CD4-positive, alpha-beta T cell treated with Interleukin-21 for 1 hour (primary cell): ENCODE data around the gene CACNA2D3.

Experiments used
- DNase-seq: peaks from one replicate; pipeline ENCODE4 v3.0.0-alpha.2; 2020

Gene CACNA2D3

GRCh38 chr3:54171951-54172350 lies 49.6 kb downstream of the CACNA2D3 start:
- no peak for DNase-seq

GRCh38 chr3:54173371-54173770 lies 51.0 kb downstream of the CACNA2D3 start:
- no peak for DNase-seq

- no peak for DNase-seq
Measured at GRCh38 chr3:54176106-54176505, 53.8 kb downstream of the CACNA2D3 start.

DNA sequence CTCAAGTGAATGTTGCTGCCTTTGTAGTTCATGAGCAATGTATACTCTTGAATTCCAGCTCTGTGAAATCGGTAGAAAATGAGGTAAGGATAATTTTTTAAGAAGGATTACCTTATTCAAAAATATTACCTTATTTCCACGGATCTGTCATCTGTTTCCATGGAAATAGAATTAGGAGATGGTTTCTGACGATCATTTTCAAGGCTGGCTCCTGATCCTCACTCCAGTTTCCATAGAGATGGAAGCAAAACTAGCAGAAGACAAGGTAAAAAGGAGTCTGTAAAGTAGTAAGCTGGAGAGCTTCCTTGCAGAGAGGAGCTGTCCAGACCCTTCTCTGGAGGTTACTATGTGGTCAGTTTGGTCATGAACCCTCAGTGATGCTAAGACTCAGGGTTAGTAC lies 55.5 kb downstream of the CACNA2D3 start:
- DNase-seq: no peak

DNA sequence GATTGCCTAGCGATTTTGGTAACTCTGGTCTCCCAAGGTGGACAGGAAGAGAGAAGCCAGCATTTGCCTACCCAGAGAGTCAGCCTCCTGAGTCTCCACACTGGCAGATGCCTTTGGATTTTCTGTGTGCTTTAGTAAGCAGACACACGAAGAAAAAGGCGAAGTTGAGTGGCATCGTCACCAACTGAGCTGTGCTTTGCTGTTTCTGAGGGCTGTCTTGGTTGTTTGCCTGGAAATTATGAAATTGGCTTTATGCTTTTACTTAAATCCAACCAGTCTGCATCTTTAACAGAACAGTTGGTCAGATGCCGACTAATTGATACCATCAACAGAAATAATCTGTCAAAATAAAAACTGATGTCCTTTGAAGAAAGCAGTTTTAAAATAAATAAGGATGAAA lies 56.0 kb downstream of the CACNA2D3 start:
- no peak for DNase-seq

GRCh38 chr3:54180921-54181320 lies 58.6 kb downstream of the CACNA2D3 start:
- no peak for DNase-seq

DNA sequence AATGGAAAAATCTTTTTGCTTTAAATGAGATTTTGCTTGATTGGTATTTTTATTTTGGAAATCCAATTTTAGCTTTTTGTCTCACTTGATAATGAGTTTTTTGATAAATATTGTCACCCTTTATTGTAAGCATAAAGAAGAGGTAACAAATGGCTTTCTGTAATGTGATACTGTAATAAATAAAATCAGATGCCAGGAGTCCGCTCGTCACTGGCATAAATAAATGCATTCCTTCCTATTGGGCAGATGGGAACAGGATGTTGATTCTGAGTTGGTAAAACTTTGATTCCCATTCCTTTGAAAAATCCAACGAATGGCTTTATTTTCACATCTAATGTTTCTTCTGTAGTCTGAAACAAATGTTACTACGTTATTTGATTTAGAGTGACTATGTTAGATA lies 59.9 kb downstream of the CACNA2D3 start:
- no peak for DNase-seq

- no peak for DNase-seq
Measured at GRCh38 chr3:54185740-54186139, 63.4 kb downstream of the CACNA2D3 start.

DNA sequence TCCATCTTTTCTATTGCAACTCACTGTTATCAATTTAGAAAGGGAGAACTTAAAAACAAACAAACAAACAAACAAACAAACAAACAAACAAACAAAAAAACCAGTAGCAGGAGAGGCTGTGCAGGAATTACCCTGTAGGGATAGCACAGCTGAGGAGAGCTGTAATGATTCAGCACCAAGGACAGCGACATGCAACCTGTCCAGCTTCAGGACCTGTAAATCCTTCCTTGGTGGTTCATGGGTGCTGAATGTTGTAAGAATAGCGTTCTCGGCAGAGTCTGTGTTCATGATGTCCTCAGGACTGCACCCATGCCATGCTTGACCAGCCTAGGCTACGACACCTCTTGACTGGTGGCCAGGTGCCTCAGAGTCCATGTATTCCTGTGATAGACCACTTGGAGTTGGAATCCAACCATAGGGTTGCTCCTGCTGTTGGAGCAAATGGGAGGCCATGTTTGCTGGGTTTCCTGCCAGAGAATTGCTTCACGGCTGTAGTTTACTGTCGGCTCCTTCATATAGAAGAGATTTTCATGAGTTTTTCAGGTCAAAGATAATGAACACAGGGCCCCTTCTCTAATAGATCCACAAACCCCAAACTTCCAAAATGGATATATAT lies 65.9 kb downstream of the CACNA2D3 start:
- no peak for DNase-seq

DNA sequence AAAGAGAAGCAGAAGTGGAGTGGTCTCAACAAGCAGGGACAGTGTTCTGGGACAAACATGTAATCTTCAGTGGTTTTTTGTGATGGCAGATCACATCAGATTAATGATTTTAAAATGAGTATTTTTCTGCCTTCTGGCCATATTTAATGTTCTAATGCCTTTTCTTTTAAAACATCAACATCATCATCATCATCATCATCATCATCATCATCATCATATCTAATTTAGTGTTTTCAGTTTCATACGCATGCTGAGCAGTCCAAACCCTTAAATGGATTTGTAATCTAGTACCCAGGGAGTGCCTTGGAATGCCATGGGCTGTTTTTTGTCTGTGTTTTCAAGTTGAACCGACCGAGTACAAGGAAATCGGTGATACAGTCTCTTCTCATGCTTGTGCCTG lies 68.9 kb downstream of the CACNA2D3 start:
- DNase-seq: no peak

GRCh38 chr3:54192026-54192425 lies 69.7 kb downstream of the CACNA2D3 start:
- no peak for DNase-seq

GRCh38 chr3:54193093-54193492 lies 70.7 kb downstream of the CACNA2D3 start:
- no peak for DNase-seq

DNA sequence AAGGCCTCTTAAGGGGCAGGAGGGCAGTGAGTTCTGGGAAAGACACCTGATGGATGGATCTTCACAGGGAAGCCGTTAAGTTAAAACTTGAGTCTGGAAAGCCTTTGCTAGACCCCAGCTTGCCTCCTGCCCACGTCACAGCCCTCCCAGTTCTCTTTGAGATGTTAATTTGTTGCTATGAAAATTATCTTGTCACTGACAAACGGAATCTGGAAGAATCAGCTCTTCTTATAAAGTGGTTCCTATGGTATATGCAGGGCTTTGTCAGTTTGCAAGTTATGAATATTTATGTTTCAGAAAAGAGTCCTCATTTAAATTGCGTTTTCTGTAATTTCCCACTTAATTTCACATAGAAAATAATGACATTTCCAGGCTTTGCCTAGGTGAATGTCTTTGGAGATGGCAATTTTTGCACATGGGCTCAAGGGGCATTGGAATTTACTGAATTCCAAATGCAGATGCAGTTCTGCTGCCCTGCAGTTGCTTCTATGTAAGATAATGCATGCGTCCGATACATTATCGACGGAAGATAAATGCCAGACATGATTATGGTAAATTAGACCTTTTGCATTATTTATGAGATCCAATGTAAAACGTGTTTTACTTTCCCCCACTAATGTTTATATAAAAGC lies 74.1 kb downstream of the CACNA2D3 start:
- no peak for DNase-seq

- DNase-seq: no peak
Measured at GRCh38 chr3:54197509-54197908, 75.2 kb downstream of the CACNA2D3 start.

DNA sequence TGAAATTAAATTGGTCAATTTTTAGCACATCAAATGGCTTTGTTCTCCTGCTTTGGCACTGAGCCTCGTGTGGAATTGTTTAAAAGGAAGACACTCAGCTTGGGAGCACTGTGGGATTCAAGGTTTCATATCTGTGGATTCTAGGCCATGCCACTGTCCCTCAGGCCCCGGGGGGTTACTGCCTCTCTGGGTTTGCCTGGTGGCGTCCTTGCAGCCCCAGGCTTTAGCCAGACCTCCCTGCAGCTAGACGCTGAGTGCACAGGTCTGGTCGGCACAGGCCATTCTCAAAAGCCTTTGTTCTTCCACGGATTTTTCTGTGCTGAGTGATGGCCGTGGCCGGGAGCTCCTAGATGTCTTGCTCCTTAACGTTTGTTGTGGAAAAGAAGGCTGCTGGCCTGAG lies 76.2 kb downstream of the CACNA2D3 start:
- no peak for DNase-seq

DNA sequence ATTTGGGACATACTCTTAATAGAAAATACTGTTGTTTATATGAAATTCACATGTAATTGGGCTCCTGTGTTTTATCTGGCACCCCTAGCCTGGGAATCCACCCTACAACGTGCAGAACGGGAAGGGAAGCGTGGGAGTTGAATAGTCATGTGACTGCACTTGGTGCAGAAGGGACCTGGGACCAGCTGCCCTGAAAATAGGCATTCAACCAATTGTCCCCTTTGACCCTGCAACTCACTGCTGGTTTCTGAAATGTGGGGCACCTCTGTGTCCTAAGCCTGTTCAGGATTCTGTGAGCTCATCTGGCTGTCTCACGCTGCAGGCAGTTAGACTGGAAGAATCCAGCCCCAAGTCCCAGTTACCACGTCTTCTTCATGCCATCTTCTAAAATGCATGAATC lies 79.7 kb downstream of the CACNA2D3 start:
- DNase-seq: no peak

DNA sequence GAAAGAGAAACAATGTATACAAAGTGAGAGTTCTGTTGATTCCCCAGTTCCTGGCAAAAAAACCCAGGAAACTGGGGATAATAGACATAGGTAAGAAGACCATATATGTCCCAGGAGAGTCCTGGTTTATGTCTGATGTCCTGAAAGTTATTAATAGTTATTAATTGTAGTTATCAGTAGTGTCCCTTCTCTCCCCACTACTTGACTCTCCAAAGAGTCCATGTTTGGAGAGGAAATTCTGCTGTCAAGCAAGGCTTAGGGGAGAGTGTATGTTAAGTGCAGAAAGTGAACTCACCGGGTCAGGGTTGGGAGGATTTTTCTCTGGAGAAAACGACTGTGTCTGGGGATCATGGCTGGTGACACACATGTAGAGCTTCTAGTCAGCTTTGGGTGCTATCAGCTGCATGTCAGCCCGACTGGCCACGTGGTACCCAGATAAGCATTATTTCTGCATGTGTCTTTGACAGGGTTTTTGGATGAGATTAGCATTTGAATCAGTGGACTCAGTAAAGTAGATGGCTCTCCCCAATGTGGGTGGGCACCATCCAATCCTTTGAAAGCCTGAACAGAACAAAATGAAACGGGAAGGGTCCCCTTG lies 80.4 kb downstream of the CACNA2D3 start:
- no peak for DNase-seq

DNA sequence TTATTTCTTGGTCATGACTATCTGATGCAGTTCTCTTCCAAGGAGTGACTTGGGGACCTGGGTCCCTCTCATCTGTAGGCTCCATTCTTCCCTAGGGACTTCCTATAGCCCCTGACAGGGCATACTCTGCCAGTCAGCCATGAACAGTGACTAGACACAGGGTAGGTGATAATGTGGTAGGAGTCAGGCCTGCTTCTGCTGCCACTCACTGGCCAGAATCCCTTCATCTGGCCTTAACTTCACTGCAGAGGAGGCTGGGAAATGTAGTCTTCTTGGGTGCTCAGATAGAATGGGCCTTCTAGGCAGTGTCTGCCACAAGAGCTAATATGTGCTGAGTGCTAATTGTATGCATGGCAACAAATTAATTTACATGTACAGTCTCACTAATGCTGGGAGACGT lies 84.5 kb downstream of the CACNA2D3 start:
- DNase-seq: no peak

- no peak for DNase-seq
Measured at GRCh38 chr3:54211097-54211496, 88.7 kb downstream of the CACNA2D3 start.

DNA sequence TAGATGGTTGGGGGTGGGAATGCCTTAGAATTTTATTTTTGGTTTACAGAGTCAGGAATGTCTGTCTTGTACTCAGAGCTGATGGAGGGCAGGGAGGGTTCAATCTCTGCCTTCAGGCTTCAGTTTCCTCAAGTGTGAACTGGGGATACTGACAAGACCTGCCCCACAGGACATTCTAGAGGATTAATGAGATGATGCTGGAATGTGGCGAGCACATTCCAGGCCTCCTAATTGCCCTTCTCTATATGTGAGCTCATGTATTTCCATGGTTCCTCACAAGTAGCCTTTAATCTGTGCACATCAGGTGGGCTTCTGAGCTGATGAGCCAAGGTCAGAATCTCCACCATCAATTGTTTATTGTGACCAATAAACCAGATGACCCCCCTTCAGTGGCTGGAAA lies 90.4 kb downstream of the CACNA2D3 start:
- no peak for DNase-seq

GRCh38 chr3:54213907-54214306 lies 91.6 kb downstream of the CACNA2D3 start:
- no peak for DNase-seq

GRCh38 chr3:54214845-54215244 lies 92.5 kb downstream of the CACNA2D3 start:
- DNase-seq: no peak

GRCh38 chr3:54215521-54215920 lies 93.2 kb downstream of the CACNA2D3 start:
- DNase-seq: no peak

- no peak for DNase-seq
Measured at GRCh38 chr3:54217828-54218227, 95.5 kb downstream of the CACNA2D3 start.

DNA sequence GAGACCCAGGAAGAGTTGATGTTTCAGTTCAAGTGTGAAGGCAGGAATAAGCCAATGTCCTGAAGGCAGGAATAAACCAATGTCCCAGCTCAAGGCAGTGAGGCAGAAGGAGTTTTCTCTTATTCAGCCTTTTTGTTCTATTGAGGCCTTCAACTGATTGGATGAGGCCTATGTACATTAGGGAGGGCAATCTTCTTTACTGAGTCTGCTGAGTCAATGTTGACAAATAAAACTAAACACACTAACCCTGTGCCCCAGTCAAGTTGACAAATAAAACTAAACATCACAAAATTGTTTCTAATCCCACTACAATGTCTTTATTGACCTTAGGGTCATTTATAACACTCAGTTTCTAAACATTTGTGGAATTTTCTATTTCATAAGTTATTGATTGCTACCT lies 100.0 kb downstream of the CACNA2D3 start:
- DNase-seq: no peak
